SH-SY5Y (cell line): ENCODE data around the gene CTSD.

Source experiments
- GATA2 ChIP-seq: IDR thresholded peaks from 2 replicates; pipeline ENCODE4 v1.6.1; 2011; ENCODE audit warnings: mild to moderate bottlenecking, low read depth, low read length
- GATA3 ChIP-seq: IDR thresholded peaks from 2 replicates; pipeline ENCODE4 v1.6.1; 2011; ENCODE audit warnings: low read depth, mild to moderate bottlenecking, low read length, moderate library complexity

GRCh38 chr11:1755692-1756561, 7.8 kb downstream of the CTSD start:
- TF ChIP-seq GATA2 (no peak), GATA3 (no peak)
